ENCODE measurements around the gene CRMP1.

- TF ChIP-seq EZH2 (IDR thresholded peaks at IDR 0.05; ENCODE audit: insufficient read depth, poor library complexity, severe bottlenecking) (no peak), EZH2phosphoT487 (IDR thresholded peaks at IDR 0.05; ENCODE audit: insufficient read depth, low read depth) (no peak)
Measured at GRCh38 chr4:5809216-5809776, 83.6 kb downstream of the CRMP1 start.
